Activated naive CD8-positive, alpha-beta T cell (primary cell): ENCODE data around the gene LCAT.
"Not testable (repeated sequence)": the region's sequence is repeated elsewhere in the genome, so short reads cannot be mapped to it uniquely, and the experiment has no call there.

ENCODE experiments used
- H3K27ac Mint-ChIP-seq: one replicate; pipeline ENCODE4 v1.8.0; 2021; ENCODE audit warnings: mixed read lengths
- H3K27me3 Mint-ChIP-seq: one replicate; pipeline ENCODE4 v1.8.0; 2021; ENCODE audit warnings: mixed read lengths
- H3K36me3 Mint-ChIP-seq: one replicate; pipeline ENCODE4 v1.8.0; 2021; ENCODE audit warnings: mixed read lengths
- H3K4me1 Mint-ChIP-seq: one replicate; pipeline ENCODE4 v1.8.0; 2021; ENCODE audit warnings: low read depth, mixed read lengths
- H3K4me3 Mint-ChIP-seq: one replicate; pipeline ENCODE4 v1.8.0; 2021; ENCODE audit warnings: mild to moderate bottlenecking, mixed read lengths
- H3K9me3 Mint-ChIP-seq: one replicate; pipeline ENCODE4 v1.8.0; 2021; ENCODE audit warnings: low read depth, mixed read lengths

Gene LCAT

GRCh38 chr16:67922221-67922620 lies 21.7 kb downstream of the LCAT start:
- peaks cover 24% of the 10 kb centered on the region for H3K4me1 Mint-ChIP-seq
- peak overlapping the region; percentile 8 for H3K4me3 Mint-ChIP-seq
- no peaks in the 10 kb centered on the region for H3K27me3 Mint-ChIP-seq
- H3K27ac Mint-ChIP-seq = peak overlapping the region; percentile 82
- H3K9me3 Mint-ChIP-seq = no peaks in the 10 kb centered on the region
- peaks cover 3% of the 10 kb centered on the region for H3K36me3 Mint-ChIP-seq

GRCh38 chr16:67919622-67920221 lies 24.2 kb downstream of the LCAT start:
- peak overlapping the region; percentile 3 for H3K27ac Mint-ChIP-seq
- no peaks in the 10 kb centered on the region for H3K27me3 Mint-ChIP-seq
- peaks cover 8% of the 10 kb centered on the region for H3K36me3 Mint-ChIP-seq
- H3K4me1 Mint-ChIP-seq = peaks cover 37% of the 10 kb centered on the region
- H3K4me3 Mint-ChIP-seq = no peak overlapping the region
- H3K9me3 Mint-ChIP-seq = no peaks in the 10 kb centered on the region

GRCh38 chr16:67917852-67918236 lies 26.1 kb downstream of the LCAT start:
- Mint-ChIP-seq H3K27me3 (no peaks in the 10 kb centered on the region), H3K9me3 (no peaks in the 10 kb centered on the region), H3K4me1 (peaks cover 42% of the 10 kb centered on the region), H3K4me3 (no peak overlapping the region), H3K36me3 (peaks cover 11% of the 10 kb centered on the region), H3K27ac (peak overlapping the region; percentile 79)

GRCh38 chr16:67917140-67917851 lies 26.6 kb downstream of the LCAT start:
- Mint-ChIP-seq H3K27me3 (no peaks in the 10 kb centered on the region), H3K9me3 (no peaks in the 10 kb centered on the region), H3K4me3 (no peak overlapping the region), H3K4me1 (peaks cover 41% of the 10 kb centered on the region), H3K27ac (peak overlapping the region; percentile 79), H3K36me3 (peaks cover 11% of the 10 kb centered on the region)

GRCh38 chr16:67915831-67916723 lies 27.8 kb downstream of the LCAT start:
- H3K36me3 Mint-ChIP-seq = peaks cover 11% of the 10 kb centered on the region
- no peak overlapping the region for H3K4me3 Mint-ChIP-seq
- no peaks in the 10 kb centered on the region for H3K9me3 Mint-ChIP-seq
- peak overlapping the region; percentile 64 for H3K27ac Mint-ChIP-seq
- no peaks in the 10 kb centered on the region for H3K27me3 Mint-ChIP-seq
- H3K4me1 Mint-ChIP-seq = peaks cover 34% of the 10 kb centered on the region

- Mint-ChIP-seq H3K4me1 (peaks cover 32% of the 10 kb centered on the region), H3K36me3 (peaks cover 11% of the 10 kb centered on the region)
- not testable (repeated sequence) for H3K9me3 Mint-ChIP-seq, H3K27me3 Mint-ChIP-seq, H3K27ac Mint-ChIP-seq, H3K4me3 Mint-ChIP-seq
Observed at GRCh38 chr16:67915496-67915769, 28.5 kb downstream of the LCAT start.

- H3K9me3 Mint-ChIP-seq = no peaks in the 10 kb centered on the region
- peaks cover 11% of the 10 kb centered on the region for H3K36me3 Mint-ChIP-seq
- H3K4me1 Mint-ChIP-seq = peaks cover 35% of the 10 kb centered on the region
- H3K27me3 Mint-ChIP-seq = no peaks in the 10 kb centered on the region
- no peak overlapping the region for H3K27ac Mint-ChIP-seq
- no peak overlapping the region for H3K4me3 Mint-ChIP-seq
Observed at GRCh38 chr16:67914758-67915495, 29.0 kb downstream of the LCAT start.

GRCh38 chr16:67910158-67910557 lies 33.8 kb downstream of the LCAT start:
- Mint-ChIP-seq H3K9me3 (no peaks in the 10 kb centered on the region), H3K36me3 (peaks cover 9% of the 10 kb centered on the region), H3K4me3 (no peak overlapping the region), H3K27ac (no peak overlapping the region), H3K27me3 (no peaks in the 10 kb centered on the region), H3K4me1 (peaks cover 16% of the 10 kb centered on the region)

GRCh38 chr16:67909056-67909742 lies 34.7 kb downstream of the LCAT start:
- Mint-ChIP-seq H3K9me3 (no peaks in the 10 kb centered on the region), H3K27me3 (no peaks in the 10 kb centered on the region), H3K4me1 (peaks cover 12% of the 10 kb centered on the region), H3K4me3 (no peak overlapping the region), H3K27ac (peak overlapping the region; percentile 65), H3K36me3 (peaks cover 5% of the 10 kb centered on the region)

- no peak overlapping the region for H3K4me3 Mint-ChIP-seq
- H3K27me3 Mint-ChIP-seq = no peaks in the 10 kb centered on the region
- peaks cover 3% of the 10 kb centered on the region for H3K36me3 Mint-ChIP-seq
- H3K4me1 Mint-ChIP-seq = peaks cover 8% of the 10 kb centered on the region
- H3K27ac Mint-ChIP-seq = peak overlapping the region; percentile 35
- H3K9me3 Mint-ChIP-seq = no peaks in the 10 kb centered on the region
Observed at GRCh38 chr16:67907397-67908180, 36.3 kb downstream of the LCAT start.

- Mint-ChIP-seq H3K27ac (no peak overlapping the region), H3K4me3 (no peak overlapping the region), H3K27me3 (no peaks in the 10 kb centered on the region), H3K9me3 (no peaks in the 10 kb centered on the region), H3K4me1 (peaks cover 11% of the 10 kb centered on the region), H3K36me3 (no peaks in the 10 kb centered on the region)
Observed at GRCh38 chr16:67902831-67903230, 41.1 kb downstream of the LCAT start.

GRCh38 chr16:67901734-67902133 lies 42.2 kb downstream of the LCAT start:
- no peaks in the 10 kb centered on the region for H3K9me3 Mint-ChIP-seq
- H3K27ac Mint-ChIP-seq = no peak overlapping the region
- H3K4me3 Mint-ChIP-seq = no peak overlapping the region
- no peaks in the 10 kb centered on the region for H3K27me3 Mint-ChIP-seq
- peaks cover 3% of the 10 kb centered on the region for H3K36me3 Mint-ChIP-seq
- H3K4me1 Mint-ChIP-seq = peaks cover 20% of the 10 kb centered on the region

- Mint-ChIP-seq H3K27ac (no peak overlapping the region), H3K9me3 (no peaks in the 10 kb centered on the region), H3K27me3 (no peaks in the 10 kb centered on the region), H3K36me3 (peaks cover 3% of the 10 kb centered on the region), H3K4me1 (peaks cover 50% of the 10 kb centered on the region), H3K4me3 (no peak overlapping the region)
Observed at GRCh38 chr16:67897231-67897630, 46.7 kb downstream of the LCAT start.
